ENCODE data around the gene DAPK1.

Gene DAPK1

GRCh38 chr9:87519461-87519860 lies 21.8 kb downstream of the DAPK1 start:
- no peak for DNase-seq

- no peak for DNase-seq
These were observed 22.6 kb downstream of the DAPK1 start for GRCh38 chr9:87520172-87520683.

- DNase-seq = no peak
These were observed 24.2 kb downstream of the DAPK1 start for GRCh38 chr9:87521834-87522233.

- DNase-seq = no peak
These were observed 26.4 kb downstream of the DAPK1 start for GRCh38 chr9:87524061-87524460.

- DNase-seq = no peak
These were observed 28.1 kb downstream of the DAPK1 start for GRCh38 chr9:87525546-87526303.

GRCh38 chr9:87527211-87527916 lies 29.7 kb downstream of the DAPK1 start:
- no peak for DNase-seq

GRCh38 chr9:87528969-87529368 lies 31.3 kb downstream of the DAPK1 start:
- no peak for DNase-seq

- no peak for DNase-seq
These were observed 32.0 kb downstream of the DAPK1 start for GRCh38 chr9:87529671-87530070.

- no peak for DNase-seq
These were observed 33.0 kb downstream of the DAPK1 start for GRCh38 chr9:87530716-87531115.

GRCh38 chr9:87531370-87532295 lies 34.0 kb downstream of the DAPK1 start:
- DNase-seq = no peak

- DNase-seq = no peak
These were observed 35.6 kb downstream of the DAPK1 start for GRCh38 chr9:87533271-87533670.

- DNase-seq = no peak
These were observed 36.4 kb downstream of the DAPK1 start for GRCh38 chr9:87534036-87534435.

GRCh38 chr9:87534957-87535356 lies 37.3 kb downstream of the DAPK1 start:
- no peak for DNase-seq

GRCh38 chr9:87535817-87536539 lies 38.3 kb downstream of the DAPK1 start:
- DNase-seq = no peak

GRCh38 chr9:87537625-87538024 lies 40.0 kb downstream of the DAPK1 start:
- DNase-seq = no peak

GRCh38 chr9:87540444-87541105 lies 42.9 kb downstream of the DAPK1 start:
- no peak for DNase-seq

GRCh38 chr9:87541663-87542062 lies 44.0 kb downstream of the DAPK1 start:
- DNase-seq = no peak

- no peak for DNase-seq
These were observed 44.5 kb downstream of the DAPK1 start for GRCh38 chr9:87542141-87542540.

GRCh38 chr9:87543251-87543650 lies 45.6 kb downstream of the DAPK1 start:
- DNase-seq = no peak

GRCh38 chr9:87545858-87546257 lies 48.2 kb downstream of the DAPK1 start:
- no peak for DNase-seq

GRCh38 chr9:87546704-87547103 lies 49.0 kb downstream of the DAPK1 start:
- no peak for DNase-seq

GRCh38 chr9:87547671-87548081 lies 50.0 kb downstream of the DAPK1 start:
- no peak for DNase-seq
